ENCODE measurements around the gene GMDS. TPM values are rescaled to one million over a fixed set of nuclear protein-coding genes. Genes with fewer than 3 reads are reported as not detected.

The GMDS gene
- polyA plus RNA-seq, 1 experiment, result 7.1 TPM

GRCh38 chr6:2187826-2188225 lies 57.6 kb downstream of the GMDS start:
- Histone ChIP-seq H3K36me3 (ENCODE audit: control insufficient read depth, insufficient read depth, low read length) (no peaks in the 10 kb centered on the region), H3K4me3 (ENCODE audit: low read depth, low read length) (no peak overlapping the region), H3K27me3 (ENCODE audit: control insufficient read depth, insufficient read depth, low read length) (no peaks in the 10 kb centered on the region)
- CTCF ChIA-PET, result interaction anchor here (1.1 to 2.7 kb wide), 2 partner anchors 10 to 29 kb away, joined by 3 to 12 read pairs; no protein-coding TSS in a partner anchor
- no peak for DNase-seq (ENCODE audit: low read depth)
- POLR2A ChIA-PET, result no interaction called here
- no peak for TF ChIP-seq CTCF (IDR thresholded peaks at IDR 0.05; ENCODE audit: insufficient read depth, low read depth, low read length)

DNA sequence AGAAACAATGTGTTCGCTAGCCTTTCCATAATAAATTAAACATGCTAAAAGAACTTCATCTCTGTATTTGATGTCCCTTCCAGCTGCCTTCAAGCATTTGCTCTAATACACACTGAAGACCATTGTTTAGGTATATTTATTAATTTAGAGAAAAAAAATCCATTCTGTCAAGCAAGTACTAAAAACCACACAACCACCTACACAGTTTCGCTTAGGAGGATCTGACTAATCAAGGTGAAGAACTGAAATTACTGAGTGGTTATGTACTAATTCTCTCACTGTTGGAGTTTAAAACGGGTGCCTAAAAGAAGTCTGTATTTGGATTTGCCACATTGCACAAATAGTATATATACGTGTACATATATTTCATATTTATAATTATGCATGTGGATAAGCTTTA lies 58.9 kb downstream of the GMDS start:
- TF ChIP-seq CTCF (IDR thresholded peaks at IDR 0.05; ENCODE audit: insufficient read depth, low read depth, low read length), result no peak
- no peaks in the 10 kb centered on the region for H3K27me3 ChIP-seq (ENCODE audit: control insufficient read depth, insufficient read depth, low read length)
- ChIA-PET POLR2A (no interaction called here), CTCF (interaction anchor here (1.3 to 2.7 kb wide), 2 partner anchors 11 to 83 kb away, joined by 3 to 12 read pairs; no protein-coding TSS in a partner anchor)
- no peaks in the 10 kb centered on the region for H3K36me3 ChIP-seq (ENCODE audit: control insufficient read depth, insufficient read depth, low read length)
- H3K4me3 ChIP-seq (ENCODE audit: low read depth, low read length), result no peak overlapping the region
- no peak for DNase-seq (ENCODE audit: low read depth)

DNA sequence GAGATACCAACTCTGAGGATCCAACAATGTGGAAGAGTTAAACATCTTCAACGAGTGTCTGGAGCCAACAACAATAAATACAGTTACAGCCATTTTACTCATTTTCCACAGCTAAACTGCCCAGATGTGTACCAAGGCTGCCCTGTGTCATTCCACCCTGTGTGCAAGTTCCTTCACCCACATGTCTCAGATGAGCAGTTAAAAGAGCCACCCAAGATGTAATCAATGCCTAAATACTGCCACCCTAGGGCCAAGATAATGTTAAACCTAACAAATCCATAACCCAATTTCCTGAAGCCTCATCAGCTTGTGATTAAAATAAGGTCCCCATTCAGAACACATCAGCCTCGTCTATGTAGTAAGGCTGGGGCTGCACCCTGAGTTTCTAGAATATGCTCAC lies 59.9 kb downstream of the GMDS start:
- no peak overlapping the region for H3K4me3 ChIP-seq (ENCODE audit: low read depth, low read length)
- ChIA-PET CTCF (no interaction called here), POLR2A (no interaction called here)
- DNase-seq (ENCODE audit: low read depth), result no peak
- TF ChIP-seq CTCF (IDR thresholded peaks at IDR 0.05; ENCODE audit: insufficient read depth, low read depth, low read length), result no peak
- H3K27me3 ChIP-seq (ENCODE audit: control insufficient read depth, insufficient read depth, low read length), result no peaks in the 10 kb centered on the region
- H3K36me3 ChIP-seq (ENCODE audit: control insufficient read depth, insufficient read depth, low read length), result no peaks in the 10 kb centered on the region

DNA sequence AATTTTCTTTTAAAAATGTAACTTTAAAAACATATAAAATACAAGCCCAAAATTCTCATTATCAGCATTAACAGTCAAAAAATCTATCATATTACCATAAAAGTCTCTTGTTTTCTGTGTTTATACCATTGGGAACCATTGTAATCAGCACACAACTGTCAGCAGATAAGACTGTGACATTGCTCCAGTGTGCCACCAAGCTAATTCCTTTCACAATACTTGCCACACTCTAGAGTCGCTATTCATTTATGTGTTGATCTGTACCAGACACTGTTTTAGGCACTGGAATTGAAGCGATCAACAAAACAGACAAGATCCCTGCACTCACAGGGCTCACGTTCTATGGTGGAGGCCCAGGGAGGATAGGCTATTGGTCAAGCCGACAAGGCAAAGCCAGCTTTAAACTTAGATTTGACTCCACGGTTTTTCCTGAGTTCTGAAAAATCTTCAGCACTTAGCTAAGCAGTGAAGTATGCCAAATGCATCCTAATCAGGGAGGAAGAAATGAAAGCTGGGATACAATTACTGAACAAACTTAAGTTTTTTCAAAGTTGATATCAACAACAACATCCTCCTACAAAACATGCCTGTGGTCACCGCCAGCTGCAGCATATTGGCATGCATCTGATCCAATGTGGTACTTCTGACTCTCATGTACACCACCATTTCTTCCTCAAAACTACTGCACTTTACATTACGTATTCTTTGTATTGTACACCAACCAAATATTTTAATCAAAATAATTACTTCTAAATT lies 60.5 kb downstream of the GMDS start:
- TF ChIP-seq CTCF (IDR thresholded peaks at IDR 0.05; ENCODE audit: insufficient read depth, low read depth, low read length), result no peak
- CTCF ChIA-PET, result interaction anchor here (0.8 to 1.5 kb wide), 2 partner anchors 20 to 498 kb away, joined by 3 read pairs; no protein-coding TSS in a partner anchor
- Histone ChIP-seq H3K4me3 (ENCODE audit: low read depth, low read length) (no peak overlapping the region), H3K27me3 (ENCODE audit: control insufficient read depth, insufficient read depth, low read length) (no peaks in the 10 kb centered on the region), H3K36me3 (ENCODE audit: control insufficient read depth, insufficient read depth, low read length) (no peaks in the 10 kb centered on the region)
- POLR2A ChIA-PET, result no interaction called here
- no peak for DNase-seq (ENCODE audit: low read depth)

- no peak for TF ChIP-seq CTCF (IDR thresholded peaks at IDR 0.05; ENCODE audit: insufficient read depth, low read depth, low read length)
- DNase-seq (ENCODE audit: low read depth), result no peak
- ChIA-PET POLR2A (no interaction called here), CTCF (interaction anchor here (1.5 to 3.2 kb wide), 3 partner anchors 9 to 21 kb away, joined by 3 to 12 read pairs (median 5); no protein-coding TSS in a partner anchor)
- H3K27me3 ChIP-seq (ENCODE audit: control insufficient read depth, insufficient read depth, low read length), result no peaks in the 10 kb centered on the region
- no peak overlapping the region for H3K4me3 ChIP-seq (ENCODE audit: low read depth, low read length)
- no peaks in the 10 kb centered on the region for H3K36me3 ChIP-seq (ENCODE audit: control insufficient read depth, insufficient read depth, low read length)
Measured at GRCh38 chr6:2183752-2184151, 61.7 kb downstream of the GMDS start.

Data from BJ (cell line).